K562 (cell line): ENCODE results near the gene PLP2. TPM values are rescaled to one million over a fixed set of nuclear protein-coding genes. Genes with fewer than 3 reads are reported as not detected.

Source experiments
- ESRRB ChIP-seq: fragments of 250-450 bp; sonication (Bioruptor Pico); IDR thresholded peaks from 2 replicates; pipeline ENCODE4 v1.5.0; 2020; ENCODE audit warnings: mild to moderate bottlenecking, moderate library complexity, borderline replicate concordance
- FOXM1 ChIP-seq, 2 experiments: fragments of 450-650 bp in 1 of 2; sonication (generic) in 1 of 2; formaldehyde crosslinking in 1 of 2; IDR thresholded peaks; 2 replicates each; pipeline versions ENCODE4 v1.6.1 to v1.9.0; 2017 to 2022; ENCODE audit warnings: low read depth in 2 of 2, mild to moderate bottlenecking in 2 of 2, missing genetic modification reagents in 1 of 2, moderate library complexity in 1 of 2
- HNRNPH1 ChIP-seq: fragments of 200-400 bp; formaldehyde crosslinking; optimal IDR thresholded peaks from 2 replicates; pipeline ENCODE3; 2017; ENCODE audit warnings: low read depth, mild to moderate bottlenecking, low read length, moderate library complexity
- MEF2A ChIP-seq: IDR thresholded peaks from 2 replicates; pipeline ENCODE4 v1.6.1; 2011; ENCODE audit warnings: low read depth, mild to moderate bottlenecking, low read length, moderate library complexity; ENCODE audit not compliant: control insufficient read depth
- MYC ChIP-seq, 2 experiments: fragments of 250-450 bp in 1 of 2; sonication (Bioruptor Pico) in 1 of 2; IDR thresholded peaks; 2 replicates each; pipeline versions ENCODE4 v1.5.1 to v1.6.1; 2012 to 2021; ENCODE audit warnings: low read depth in 2 of 2, borderline replicate concordance in 1 of 2, improper control_type of control experiment in 1 of 2, low read length in 1 of 2, mild to moderate bottlenecking in 1 of 2, moderate library complexity in 1 of 2
- NFRKB ChIP-seq: fragments of 450-650 bp; IDR thresholded peaks from 2 replicates; pipeline ENCODE4 v1.6.1; 2016; ENCODE audit warnings: low read depth
- NR3C1 ChIP-seq: sonication (generic); formaldehyde crosslinking; IDR thresholded peaks from 2 replicates; pipeline ENCODE4 v1.8.1; 2022; ENCODE audit warnings: missing genetic modification reagents
- POLR2H ChIP-seq: IDR thresholded peaks from 2 replicates; pipeline ENCODE4 v1.6.1; 2016; ENCODE audit warnings: missing genetic modification characterization, low read depth, mild to moderate bottlenecking, control low read depth, missing compliant biosample characterization, moderate library complexity
- SUPT5H ChIP-seq: fragments of 450-650 bp; IDR thresholded peaks from 2 replicates; pipeline ENCODE4 v1.6.1; 2016
- ZEB2 ChIP-seq: fragments of 450-650 bp; IDR thresholded peaks from 2 replicates; pipeline ENCODE4 v1.6.1; 2016
- ZNF124 ChIP-seq: sonication (generic); formaldehyde crosslinking; IDR thresholded peaks from 2 replicates; pipeline ENCODE4 v1.8.1; 2022; ENCODE audit warnings: missing genetic modification reagents
- ZNF212 ChIP-seq: fragments of 450-650 bp; formaldehyde crosslinking; IDR thresholded peaks from 2 replicates; pipeline ENCODE4 v1.4.0; 2020; ENCODE audit warnings: mild to moderate bottlenecking
- ZNF277 ChIP-seq: fragments of 250-450 bp; sonication (Bioruptor Pico); IDR thresholded peaks from 2 replicates; pipeline ENCODE4 v1.8.0; 2022; ENCODE audit warnings: inconsistent platforms, mild to moderate bottlenecking, moderate library complexity, borderline replicate concordance
- ZNF696 ChIP-seq: fragments of 250-450 bp; sonication (Bioruptor Pico); conservative IDR thresholded peaks from 2 replicates; pipeline ENCODE4 v1.4.0; 2020; ENCODE audit warnings: mild to moderate bottlenecking, moderate library complexity
- ZNF766 ChIP-seq: fragments of 200-800 bp; sonication (Bioruptor generic); conservative IDR thresholded peaks from 2 replicates; pipeline ENCODE4 v1.6.1; 2016; ENCODE audit warnings: missing genetic modification characterization, missing compliant biosample characterization
- polyA plus RNA-seq, 8 experiments: library from polyadenylated mRNA; depleted of rRNA in 4 of 8; stranded (reverse) in 5 of 8; unstranded in 3 of 8; fragments of >200 nt; fragmentation: Nextera tagmentation in 2 of 8; fragmentation: Illumina TruSeq in 1 of 8; extraction: Ambion mirVana in 2 of 8; extraction: Trizol in 1 of 8; gene quantifications; 2 replicates each; pipeline versions ENCODE4 v1.2.1 to v1.2.3, GENCODE V29; 2011 to 2014; ENCODE audit warnings: inconsistent platforms in 1 of 8, missing spikeins in 1 of 8
- total RNA-seq, 7 experiments: library from RNA; depleted of rRNA in 6 of 7; stranded (reverse); fragments of >200 nt in 6 of 7; fragmentation: Illumina TruSeq in 2 of 7; extraction: Trizol in 2 of 7; gene quantifications; 2 replicates each; pipeline versions ENCODE4 v1.2.1 to v1.2.3, GENCODE V29; 2011 to 2021; ENCODE audit warnings: low replicate concordance in 1 of 7
- TF ChIP-seq, protein P1 (sequence below), 2 experiments: fragments of 450-650 bp; formaldehyde crosslinking in 1 of 2; IDR thresholded peaks; 2 replicates each; pipeline versions ENCODE4 v1.4.0 to v1.6.1; 2014 to 2020; ENCODE audit warnings: mild to moderate bottlenecking in 2 of 2, borderline replicate concordance in 1 of 2, low read depth in 1 of 2

PLP2 gene
- total and polyA plus RNA-seq, 9 of the 15 experiments (the other 6 are each of a cell fraction or from before 2014, with no cell fraction given), result 34.7 to 236 (median 112) TPM

DNA sequence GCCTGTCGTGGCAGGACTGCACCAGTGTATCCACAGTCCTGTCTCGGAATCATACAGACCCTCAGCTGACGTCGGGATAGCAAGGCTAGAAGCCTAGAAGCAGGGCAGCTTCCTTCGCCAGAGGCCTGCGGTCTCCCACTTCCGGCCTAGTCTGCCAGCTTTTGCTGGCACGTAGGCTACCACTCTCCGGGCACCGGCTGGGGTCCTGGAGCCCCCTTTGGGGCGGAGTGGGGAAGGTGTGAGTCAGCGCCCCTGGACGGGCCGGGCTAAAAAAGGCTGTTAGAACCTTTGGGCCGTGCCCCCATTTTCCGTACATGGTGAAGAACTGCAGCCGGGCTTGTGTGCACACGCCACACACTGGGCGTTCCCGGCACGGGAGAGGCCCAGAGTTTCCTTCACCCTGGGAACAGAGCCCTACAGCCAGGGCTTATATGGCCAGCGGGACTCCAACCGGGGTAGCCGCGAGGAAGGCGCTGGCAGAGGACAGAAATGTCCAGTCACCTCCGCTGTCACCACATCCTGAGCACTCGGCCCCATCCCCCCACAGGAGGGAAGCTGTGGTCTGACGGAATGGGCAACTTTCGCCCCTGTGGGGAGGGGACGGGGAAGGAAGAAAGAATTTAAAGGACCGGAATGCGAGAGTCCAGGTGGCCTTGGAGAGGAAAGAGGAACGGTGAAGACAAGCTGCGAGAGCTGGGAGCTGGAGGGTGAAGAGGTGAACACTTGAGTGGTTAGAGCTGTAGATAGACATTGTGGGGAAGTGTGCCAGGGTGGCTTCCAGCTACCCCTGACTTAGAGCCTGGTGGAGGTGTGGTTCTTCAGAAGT is 4.6 kb upstream of the PLP2 start (continued):
- TF ChIP-seq MYC (IDR thresholded peaks at IDR 0.05; ENCODE audit: low read depth, low read length) (peak; percentile 39; the same call in 1 of the 2 replicates), MYC (CRISPR knock-in tag; IDR thresholded peaks at IDR 0.05; ENCODE audit: borderline replicate concordance, low read depth) (no peak), MEF2A (no peak), ESRRB (CRISPR knock-in tag) (no peak), ZNF124 (CRISPR knock-in tag) (no peak), ZNF277 (CRISPR knock-in tag) (no peak), ZNF212 (CRISPR knock-in tag) (no peak), FOXM1 (IDR thresholded peaks at IDR 0.05; ENCODE audit: low read depth) (no peak), FOXM1 (CRISPR knock-in tag; IDR thresholded peaks at IDR 0.05; ENCODE audit: low read depth) (no peak), ZNF696 (CRISPR knock-in tag) (no peak), NR3C1 (CRISPR knock-in tag) (no peak), HNRNPH1 (no peak), ZEB2 (peak; percentile 66; the same call in 1 of the 2 replicates), NFRKB (peak; percentile 71), SUPT5H (peak; percentile 49), ZNF766 (CRISPR knock-in tag) (no peak), POLR2H (peak; percentile 63; the same call in 1 of the 2 replicates)
- TF ChIP-seq, protein P1, sequence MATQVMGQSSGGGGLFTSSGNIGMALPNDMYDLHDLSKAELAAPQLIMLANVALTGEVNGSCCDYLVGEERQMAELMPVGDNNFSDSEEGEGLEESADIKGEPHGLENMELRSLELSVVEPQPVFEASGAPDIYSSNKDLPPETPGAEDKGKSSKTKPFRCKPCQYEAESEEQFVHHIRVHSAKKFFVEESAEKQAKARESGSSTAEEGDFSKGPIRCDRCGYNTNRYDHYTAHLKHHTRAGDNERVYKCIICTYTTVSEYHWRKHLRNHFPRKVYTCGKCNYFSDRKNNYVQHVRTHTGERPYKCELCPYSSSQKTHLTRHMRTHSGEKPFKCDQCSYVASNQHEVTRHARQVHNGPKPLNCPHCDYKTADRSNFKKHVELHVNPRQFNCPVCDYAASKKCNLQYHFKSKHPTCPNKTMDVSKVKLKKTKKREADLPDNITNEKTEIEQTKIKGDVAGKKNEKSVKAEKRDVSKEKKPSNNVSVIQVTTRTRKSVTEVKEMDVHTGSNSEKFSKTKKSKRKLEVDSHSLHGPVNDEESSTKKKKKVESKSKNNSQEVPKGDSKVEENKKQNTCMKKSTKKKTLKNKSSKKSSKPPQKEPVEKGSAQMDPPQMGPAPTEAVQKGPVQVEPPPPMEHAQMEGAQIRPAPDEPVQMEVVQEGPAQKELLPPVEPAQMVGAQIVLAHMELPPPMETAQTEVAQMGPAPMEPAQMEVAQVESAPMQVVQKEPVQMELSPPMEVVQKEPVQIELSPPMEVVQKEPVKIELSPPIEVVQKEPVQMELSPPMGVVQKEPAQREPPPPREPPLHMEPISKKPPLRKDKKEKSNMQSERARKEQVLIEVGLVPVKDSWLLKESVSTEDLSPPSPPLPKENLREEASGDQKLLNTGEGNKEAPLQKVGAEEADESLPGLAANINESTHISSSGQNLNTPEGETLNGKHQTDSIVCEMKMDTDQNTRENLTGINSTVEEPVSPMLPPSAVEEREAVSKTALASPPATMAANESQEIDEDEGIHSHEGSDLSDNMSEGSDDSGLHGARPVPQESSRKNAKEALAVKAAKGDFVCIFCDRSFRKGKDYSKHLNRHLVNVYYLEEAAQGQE (IDR thresholded peaks at IDR 0.05; ENCODE audit: borderline replicate concordance), result no peak
- TF ChIP-seq, protein P1 (CRISPR knock-in tag; IDR thresholded peaks at IDR 0.05; ENCODE audit: low read depth), result no peak
